T-helper 2 cell (primary cell): Measurements from ENCODE around the gene DCDC1.

Experiments used
- DNase-seq, 5 experiments: peaks; one replicate each; pipeline versions ENCODE4 v3.0.0 to v3.0.0-alpha.2; 2012 to 2022

DCDC1 gene

DNA sequence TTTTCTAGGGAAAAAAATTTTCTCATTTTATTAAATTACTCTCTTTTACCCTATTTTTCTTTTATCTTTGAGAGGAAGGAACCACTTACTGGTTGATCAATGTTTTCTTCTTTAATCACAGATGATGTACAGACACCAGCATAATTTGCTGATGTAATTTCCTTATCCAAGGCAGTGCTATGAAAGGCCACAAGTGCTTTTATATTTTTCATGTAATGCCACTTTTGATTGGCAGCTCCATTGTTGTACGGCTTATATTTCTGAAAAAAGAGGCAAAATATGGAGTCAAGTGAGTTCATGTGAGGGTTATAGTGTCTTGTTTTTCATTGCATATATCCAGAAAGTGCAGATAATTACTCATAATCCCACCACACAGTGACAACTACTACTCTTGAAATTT lies 460.7 kb downstream of the DCDC1 start:
- DNase-seq = no peak

DNA sequence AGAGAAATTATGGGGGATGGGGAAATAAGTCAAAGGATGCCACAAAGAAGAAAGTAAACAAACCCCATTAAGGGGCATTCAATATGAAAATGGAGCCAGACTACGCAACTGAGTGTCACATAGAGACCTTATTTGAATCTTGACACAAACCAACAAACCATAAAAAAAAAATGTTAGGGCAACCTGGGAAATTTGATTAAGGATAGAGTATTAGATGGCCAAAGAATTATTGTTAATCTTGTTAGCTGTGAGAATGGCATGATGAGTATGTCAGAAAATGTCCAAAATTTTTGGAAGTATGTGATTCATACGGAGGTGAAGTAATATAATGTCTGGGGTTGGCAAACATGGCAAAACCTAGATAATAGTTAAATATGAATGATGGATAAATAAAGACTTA lies 461.3 kb downstream of the DCDC1 start:
- no peak for DNase-seq

DNA sequence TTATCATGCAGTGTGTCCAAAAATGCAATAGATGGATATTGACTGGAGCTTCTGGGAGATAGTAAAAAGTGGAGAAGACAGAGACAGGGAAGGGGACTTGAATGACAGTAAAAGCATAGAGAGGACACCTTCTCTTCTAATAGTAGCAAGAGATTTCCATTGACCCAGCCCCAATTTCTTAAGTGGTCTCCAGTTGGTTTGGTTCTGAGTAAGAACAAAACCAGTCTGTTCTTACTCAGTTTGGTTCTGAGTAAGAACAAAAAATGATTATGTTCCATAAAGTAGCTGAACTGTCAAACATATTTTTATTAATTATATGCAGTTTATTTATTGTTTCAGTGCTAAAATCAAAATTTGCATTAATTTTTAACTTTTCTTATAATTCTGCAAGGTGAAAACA lies 466.6 kb downstream of the DCDC1 start:
- peak in 1 of 5 experiments; percentile 3 for DNase-seq

DNA sequence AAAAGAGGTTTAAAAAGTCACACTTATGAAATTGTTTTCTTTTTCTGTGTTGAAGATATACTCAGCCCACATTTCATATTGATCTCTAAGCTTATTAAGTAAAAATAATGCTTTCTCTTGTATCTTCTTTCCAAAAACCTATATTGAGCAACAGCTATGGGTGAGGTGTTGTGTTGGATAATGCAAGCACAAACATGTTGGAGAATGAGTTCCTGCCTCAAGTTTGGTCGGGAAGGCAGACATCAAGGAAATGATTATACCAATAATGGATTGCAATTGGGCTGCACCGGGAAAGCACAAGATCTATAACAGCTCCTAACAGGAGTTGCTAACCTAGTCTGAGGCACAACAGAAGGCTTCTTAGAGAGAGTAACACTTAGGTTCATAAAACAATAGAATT lies 474.5 kb downstream of the DCDC1 start:
- DNase-seq = no peak

DNA sequence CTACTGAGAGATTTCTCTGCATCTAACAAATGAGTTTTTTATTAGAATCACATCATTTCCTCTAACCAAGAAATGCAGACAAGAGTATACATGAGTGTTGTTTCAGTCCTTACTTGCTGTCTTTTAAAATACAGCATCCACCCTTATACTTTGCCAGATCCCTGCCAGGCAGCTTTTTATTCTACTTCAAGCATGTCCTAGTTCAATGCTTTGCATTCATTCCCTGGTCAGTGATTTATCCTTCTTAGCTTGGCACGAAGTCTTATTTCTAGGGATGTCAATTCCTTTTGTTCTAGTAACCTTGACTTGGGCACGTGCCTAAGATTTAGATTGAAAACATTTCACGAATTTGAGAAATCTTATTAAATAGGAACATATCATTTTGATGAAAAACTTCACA lies 476.2 kb downstream of the DCDC1 start:
- DNase-seq = no peak

DNA sequence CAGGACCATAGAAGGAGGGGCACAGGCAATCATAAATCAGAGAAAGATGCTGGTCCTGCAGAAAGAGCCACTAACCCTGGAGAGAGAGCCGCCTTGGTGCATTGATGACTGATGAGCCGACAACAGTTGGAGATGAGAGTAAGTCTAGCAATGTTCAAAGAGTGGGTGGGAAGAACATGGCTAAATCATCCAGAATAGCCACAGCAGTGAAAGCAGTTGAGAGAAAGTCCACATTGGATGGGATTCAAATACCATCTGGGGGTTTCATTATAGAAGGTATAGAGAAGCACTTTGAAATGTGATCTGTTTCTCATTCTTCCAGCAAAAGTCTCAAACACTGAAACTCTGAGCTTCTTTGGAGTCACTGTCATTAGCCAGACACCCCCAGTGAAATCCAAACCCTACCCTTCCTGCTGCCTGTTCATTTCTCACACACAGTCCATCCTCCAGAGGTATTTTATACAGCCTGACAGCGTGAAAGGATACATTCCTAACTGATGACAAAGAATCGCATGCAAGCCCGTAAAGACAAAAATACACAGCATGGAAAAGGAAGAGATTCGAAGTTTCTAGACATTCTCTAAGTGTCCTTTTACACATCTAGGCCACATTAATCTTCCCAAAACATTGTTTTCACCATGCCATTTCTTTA lies 480.3 kb downstream of the DCDC1 start:
- no peak for DNase-seq

DNA sequence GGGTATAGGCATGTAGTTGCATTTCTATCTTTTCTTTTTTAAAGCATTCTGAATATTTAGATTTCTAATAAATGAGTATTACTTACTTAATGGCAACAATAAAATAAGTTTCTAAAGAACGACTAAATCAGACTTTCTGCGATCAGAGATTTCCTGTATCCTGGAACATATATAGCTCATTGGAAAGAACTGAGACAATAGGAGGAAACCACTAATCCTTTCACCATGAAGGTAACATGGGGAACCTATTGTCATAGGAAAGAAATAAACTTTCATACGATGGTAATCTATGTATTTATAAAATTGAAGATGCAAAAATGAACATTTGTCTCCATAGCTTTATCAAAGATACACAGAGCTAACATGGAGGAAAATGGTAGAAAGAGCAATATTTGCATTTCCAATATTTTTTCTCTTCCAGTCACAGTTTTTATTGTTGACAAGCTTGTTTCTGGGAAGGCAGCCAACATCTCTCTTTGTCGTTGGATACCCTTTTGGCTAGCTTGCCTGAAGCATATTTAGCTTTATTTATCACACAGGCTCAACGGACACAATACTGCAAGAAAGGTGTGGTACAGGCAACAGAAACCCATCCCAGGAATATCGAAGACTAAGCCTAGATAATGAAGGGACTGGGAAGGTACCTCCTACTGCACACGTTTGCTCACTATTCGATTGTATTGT lies 490.1 kb downstream of the DCDC1 start:
- no peak for DNase-seq

DNA sequence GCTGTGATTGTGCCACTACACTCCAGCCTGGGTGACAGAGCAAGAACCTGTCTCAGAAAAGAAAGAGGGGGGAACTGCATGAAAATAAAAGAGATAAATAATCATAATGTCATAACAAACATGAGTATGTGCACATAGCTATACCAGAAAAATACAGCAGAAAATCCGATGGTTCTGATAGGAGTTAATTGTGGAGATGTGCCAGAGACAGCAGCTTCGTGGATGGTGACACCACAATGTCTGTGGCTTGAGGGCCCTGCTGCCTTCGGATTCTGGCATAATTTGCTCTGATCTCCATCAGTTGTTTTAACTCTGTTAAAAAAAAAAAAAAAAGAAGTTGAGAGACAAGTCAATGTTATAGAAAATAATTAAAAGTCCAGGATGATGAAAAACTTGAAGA lies 491.1 kb downstream of the DCDC1 start:
- no peak for DNase-seq

DNA sequence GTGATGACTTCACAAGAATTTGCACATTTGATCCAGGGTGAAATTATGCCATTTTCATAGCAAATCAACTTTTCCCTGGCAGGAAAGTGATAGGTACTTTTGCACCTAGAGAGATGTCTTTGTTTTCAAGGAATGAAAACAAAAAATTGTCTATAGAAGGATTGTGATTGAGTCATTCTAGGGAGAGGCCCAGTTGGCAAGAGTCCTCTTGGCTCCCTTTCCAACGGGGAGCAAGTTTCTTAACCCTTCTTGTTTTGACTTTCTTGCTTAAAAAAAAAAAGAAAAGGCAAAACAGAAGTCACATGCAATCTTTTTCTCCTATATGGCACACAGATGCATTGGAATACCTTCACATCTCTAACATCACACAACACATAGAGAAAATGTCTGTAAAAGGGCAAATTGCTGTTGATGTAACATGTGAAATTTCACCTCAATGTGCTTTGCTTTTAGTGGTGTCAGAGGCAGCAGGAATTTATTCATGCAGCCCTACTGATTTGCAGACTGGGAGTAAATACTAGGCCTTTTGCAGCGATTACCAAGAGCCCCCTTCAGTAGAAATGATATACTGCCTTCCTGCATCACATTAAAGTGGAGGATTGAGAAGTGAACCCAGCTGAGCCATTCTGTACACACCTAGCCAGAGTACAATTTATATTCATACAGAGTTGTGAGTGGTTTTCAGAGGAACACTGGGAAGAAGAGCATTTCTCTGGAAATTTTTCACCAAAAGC lies 492.7 kb downstream of the DCDC1 start:
- no peak for DNase-seq

DNA sequence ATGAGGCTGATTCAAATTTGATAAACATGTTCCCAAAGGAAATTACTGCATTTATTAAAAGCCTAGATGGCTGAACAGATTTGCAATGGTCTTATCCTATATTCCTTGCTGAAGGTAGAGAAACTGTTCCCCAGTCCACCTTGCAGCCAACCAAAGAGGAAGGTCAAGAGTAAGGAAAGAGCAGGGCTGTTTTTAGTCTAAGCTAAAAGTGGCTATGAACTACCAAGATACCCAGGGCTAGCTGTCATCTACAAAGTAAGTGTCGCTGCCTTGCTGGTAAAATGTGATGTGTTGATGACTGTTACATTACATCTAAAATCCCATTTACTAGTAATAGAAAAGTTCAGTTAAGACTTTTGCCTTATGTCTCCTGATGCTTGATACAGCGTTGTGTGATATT lies 493.3 kb downstream of the DCDC1 start:
- no peak for DNase-seq

DNA sequence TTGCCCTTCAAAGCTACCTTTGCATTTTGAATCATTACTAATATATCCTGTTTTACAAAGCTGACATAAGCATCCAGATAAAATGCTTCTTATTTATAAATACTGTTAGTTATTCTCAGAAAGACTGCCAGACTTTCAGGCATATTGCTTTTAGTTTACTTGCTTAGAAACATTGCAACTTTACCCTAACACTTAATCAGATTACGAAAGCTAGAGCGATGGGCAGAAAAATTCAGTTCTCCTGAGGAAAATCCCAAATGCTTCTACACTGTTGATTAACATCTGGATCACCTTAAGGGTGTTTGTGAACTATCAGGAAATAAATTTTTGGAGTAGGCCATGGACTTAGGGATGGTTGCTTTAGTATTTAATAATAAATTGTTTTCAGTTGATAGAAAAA lies 493.7 kb downstream of the DCDC1 start:
- no peak for DNase-seq

DNA sequence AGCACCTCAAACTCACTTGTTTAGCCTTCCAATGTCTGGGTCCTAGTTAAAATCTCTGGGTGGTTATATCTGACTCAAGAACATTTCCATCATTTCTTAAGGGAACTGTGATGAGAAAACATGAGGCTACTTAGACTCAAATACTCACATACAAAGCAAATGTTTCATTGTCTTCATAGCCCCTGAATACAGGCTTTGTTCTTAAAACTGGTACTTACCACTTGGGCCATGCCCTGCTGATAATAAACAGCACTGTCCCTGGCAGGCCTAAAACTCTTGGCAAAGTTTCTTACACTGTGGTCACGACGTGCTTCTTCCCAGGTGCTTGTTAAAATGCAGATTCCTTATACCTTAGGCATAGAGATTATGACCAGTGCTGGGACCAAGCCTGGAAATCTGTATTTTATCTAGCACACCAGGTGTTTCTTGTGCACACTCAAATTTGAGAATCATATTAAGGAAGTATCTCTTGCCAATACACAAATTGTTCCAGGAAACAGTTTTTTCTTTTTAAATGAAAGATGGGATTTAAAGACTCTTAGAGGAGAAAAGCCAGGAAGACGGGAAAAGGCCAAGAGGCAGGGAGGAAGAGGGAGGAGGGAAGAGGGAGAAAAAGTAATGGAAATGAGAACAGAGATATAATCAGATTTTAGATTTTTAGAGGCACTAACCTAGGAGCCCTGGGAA lies 495.5 kb downstream of the DCDC1 start:
- DNase-seq = no peak

DNA sequence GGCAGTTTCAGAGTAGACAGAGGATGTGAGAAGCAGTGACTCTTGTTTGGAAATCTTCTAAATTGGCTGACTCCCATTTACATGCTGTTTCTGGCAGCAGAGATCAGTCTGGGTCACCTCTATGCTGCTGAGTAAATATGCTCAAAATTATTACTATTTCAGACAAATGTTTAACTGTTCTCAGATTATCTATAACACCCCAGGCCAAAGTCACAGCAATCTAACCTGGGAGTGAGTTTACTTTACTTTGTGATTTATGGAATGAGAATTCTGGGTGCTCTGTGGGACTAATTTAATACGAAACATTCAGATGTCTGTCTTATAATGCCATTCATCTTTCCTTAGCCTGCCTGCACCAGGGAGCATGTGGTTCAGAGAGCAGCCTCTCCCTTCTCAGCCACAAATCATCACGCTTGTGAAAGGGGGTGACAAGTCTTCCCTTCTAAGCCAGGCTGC lies 500.9 kb downstream of the DCDC1 start:
- DNase-seq = no peak

DNA sequence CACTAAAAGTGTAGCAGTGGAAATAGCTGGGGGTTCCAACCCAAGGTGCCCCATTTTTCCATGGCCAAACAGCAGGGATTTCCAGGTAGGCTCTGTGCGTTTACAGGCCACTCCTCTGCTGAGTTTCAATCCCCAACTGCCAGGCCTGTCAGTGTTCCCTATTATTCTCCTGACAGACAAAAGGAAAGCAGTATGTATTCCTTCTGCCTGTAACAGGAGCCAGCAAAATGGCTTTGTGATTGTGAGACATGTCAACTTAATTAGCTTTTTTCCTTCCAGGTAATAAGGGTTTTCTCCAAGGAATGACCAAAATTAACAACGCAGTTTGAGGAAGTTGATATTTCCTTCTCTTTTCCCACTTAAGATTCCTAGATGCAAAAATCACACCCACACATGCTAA lies 506.3 kb downstream of the DCDC1 start:
- DNase-seq = no peak

DNA sequence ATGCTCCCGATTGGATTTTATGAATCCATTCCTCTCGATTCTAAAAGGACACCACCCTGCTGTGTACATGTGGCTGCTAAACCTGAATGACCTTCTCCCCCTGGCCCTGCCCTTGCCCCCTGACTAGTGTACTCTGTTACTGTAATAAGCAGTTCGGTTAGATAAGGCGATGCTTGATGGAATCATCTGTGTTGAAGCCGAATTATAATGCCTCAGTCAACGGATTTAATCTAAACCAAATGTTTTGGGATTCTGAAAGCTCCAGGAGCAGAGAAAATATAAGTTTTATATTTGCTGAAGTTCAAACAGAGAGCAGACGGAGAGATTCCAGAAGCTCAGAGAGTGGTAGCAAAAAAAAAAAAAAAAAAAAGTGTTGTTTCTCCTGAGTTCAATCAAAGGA lies 508.0 kb downstream of the DCDC1 start:
- DNase-seq = no peak

DNA sequence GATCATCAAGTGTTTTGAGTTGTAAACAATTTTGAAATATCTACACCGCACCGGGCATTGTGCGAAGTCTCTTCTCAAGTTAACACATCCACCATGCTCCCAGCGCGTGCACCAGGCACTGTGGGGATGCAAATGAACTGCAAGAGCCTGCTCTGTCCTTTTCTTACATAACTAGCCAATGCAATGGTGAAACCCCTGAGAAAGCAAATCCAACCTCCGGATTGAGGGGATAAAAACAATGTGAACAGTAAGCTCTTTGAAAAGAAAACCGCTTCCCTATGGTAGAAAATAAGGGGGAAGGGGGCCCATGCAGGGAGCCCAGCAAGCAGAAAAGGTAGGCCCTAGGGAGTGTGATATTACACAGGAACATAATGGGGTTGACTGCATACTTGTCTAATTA lies 508.5 kb downstream of the DCDC1 start:
- no peak for DNase-seq

DNA sequence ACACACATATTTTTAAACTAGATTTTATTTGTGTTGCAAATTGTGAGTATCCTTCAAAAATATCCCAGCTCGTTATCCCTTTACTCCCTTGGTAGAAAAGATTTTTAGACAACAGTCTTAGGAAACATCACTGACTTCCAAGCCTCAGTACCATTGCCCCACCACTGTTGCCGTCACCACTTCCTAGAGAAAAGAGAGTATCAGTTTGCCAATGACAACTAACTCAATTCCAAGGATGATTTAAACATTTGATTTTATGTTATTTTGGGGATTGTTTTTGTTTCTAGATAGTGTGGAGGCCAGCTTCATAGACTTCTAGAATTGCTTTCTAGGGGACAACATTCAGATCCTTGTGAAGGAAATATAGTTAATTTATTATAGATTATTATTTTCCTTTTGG lies 509.4 kb downstream of the DCDC1 start:
- DNase-seq = no peak

DNA sequence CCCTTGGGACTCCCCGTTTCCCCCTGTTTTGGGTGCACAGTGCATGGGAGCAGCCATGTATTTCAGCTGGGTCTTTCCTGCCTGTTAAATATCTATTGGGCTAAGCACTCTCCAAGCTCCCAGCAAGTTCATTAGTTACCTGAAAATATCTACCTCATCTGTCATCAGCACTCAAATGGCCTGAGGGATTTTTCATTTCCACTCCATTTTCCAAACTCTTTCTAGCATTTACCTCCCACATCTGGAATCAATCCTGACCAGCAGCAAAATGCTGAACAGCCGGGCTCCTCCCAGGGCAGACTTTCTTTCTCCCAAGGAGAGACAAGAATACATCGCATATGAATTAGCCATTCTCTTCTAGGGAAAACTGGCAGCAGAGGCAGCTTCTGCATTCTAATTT lies 509.9 kb downstream of the DCDC1 start:
- DNase-seq = no peak

DNA sequence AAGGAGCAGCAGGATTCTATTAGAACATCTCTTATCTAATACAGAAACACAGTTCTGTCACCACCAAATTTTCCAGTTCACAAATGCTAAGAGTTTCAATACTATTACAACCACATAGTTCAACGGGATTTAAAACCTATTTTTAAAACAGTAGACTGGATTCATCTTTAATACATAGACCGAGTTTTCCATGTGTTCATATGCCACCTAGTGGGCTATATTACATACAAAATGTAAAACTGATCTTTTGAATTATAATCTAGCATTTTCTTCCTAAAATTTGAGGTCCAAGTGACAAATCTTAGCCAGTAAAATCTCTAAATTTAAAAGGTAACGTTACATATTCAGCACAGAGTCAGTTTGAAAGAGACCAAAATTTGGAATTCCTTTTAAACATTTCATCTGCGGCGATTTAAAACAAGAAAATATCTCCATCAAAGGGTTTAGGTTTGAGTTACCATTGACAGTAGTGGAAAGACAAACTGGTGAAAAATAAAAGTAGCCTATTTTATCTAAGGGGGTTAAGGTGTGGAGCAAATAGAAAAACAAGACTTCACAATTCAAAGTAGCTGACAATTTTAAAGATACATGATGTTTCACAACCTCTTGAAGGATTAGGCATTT lies 514.0 kb downstream of the DCDC1 start:
- DNase-seq = no peak

DNA sequence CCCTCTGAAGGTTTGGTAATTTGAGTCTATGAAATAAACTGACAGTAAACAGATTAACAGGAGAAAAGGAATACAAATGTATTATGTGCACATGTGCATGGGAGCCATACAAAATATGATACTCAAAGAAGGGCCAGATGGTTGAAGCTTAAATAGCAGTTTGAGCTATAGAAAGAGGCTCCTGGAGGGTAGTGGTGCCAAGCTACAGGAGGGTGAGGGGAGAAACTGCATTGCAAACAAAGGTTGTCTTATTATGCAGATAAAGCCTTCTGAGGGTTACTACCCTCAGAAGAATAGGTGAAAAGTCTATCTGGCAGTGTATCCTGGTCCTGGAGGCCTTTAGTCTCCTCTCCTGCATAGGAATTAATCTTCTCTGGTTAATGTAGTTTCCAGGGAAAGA lies 516.1 kb downstream of the DCDC1 start:
- no peak for DNase-seq

DNA sequence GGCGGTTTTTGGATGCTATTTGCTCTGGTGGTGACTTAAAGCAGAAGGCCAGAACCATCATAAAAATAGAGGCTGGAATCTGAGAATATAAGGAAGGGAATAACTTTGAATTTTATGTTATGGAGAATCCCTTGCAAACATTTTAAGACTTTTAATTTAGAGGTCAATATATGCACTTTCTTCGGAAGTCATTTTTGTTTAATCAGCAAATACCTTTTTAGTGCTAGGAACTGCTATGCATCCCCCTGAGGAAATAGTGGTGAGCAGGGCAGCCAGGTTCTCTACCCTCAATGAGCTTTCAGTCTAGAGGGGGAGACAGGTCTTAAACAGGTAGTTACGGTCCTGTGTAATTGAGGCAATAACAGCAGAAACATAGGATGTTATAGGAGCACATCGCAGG lies 516.9 kb downstream of the DCDC1 start:
- DNase-seq = no peak

DNA sequence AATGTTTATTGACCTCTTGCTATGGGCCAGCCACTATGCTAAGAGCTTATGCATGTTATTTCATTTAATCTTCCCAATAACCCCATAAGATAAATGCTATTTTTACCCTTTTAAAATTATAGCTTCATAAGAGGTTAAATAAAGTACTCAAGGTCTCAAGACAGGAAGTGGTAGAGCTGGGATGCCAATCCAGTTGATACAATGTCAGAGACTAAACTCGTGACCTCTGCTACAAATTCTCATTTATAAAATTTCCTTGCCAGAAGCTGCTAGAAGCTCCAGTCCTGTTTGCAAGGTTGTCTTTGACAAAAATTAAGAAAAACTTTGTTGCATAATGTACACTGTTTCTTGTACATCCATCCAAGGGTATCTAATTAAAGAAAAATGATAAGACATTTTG lies 517.4 kb downstream of the DCDC1 start:
- DNase-seq = no peak

DNA sequence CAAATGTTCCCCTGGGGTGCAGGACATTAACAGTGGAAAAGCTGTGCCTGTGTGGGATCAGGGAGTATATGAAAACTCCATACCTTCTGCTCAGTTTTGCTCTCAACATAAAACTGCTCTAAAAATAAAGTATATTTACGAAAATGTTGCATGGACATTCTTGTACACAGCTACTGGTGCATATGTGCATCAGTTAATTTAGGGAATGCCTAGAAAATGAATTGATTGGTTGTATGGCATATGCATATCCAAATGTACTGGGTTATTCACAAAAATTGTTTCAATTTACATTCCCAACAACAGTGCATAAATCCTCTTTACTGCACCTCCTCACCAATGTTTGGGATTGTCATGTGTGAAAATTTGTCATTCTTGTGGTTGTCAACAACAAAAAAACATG lies 532.3 kb downstream of the DCDC1 start:
- DNase-seq = no peak
